ENCODE data around the gene MAP3K4. TPM values are rescaled to one million over a fixed set of nuclear protein-coding genes. Genes with fewer than 3 reads are reported as not detected.

Gene MAP3K4
- total RNA-seq (10 to 100 TPM; 22.7 to 79.2 (median 27.5) TPM), polyA plus RNA-seq (10 to 100 TPM in 1 of 3 donors, 1 to 10 TPM in 2; 4.6 to 12.7 (median 9.0) TPM)

- 0 to 1% methylated on average over 97 of the region's 97 CpGs for WGBS, 2 donors
- peak; percentile 87 for DNase-seq
- TF ChIP-seq POLR2AphosphoS5 (IDR thresholded peaks at IDR 0.05) (peak; percentile 54 to 89 (median 76)), CTCF (IDR thresholded peaks at IDR 0.05) (no peak), POLR2A (IDR thresholded peaks at IDR 0.05) (no peak), EP300 (IDR thresholded peaks at IDR 0.05) (no peak)
- Histone ChIP-seq H3K9me3 (peaks cover 0 to 4% (median 0%) of the 10 kb centered on the region in 4 donors), H3K27me3 (no peaks in the 10 kb centered on the region), H3K27ac (peak within 1 kb of the TSS; percentile 91 to 96 (median 94)), H3K36me3 (no peaks in the 10 kb centered on the region), H3K4me1 (peaks cover 0 to 23% (median 14%) of the 10 kb centered on the region in 4 donors), H3K4me3 (peak within 1 kb of the TSS; percentile 71 to 99 (median 94))
- intact Hi-C loops (cut with DNase I), result loop anchor here (1.0 to 10.0 kb wide), 6 partner anchors 17 to 381 kb away; partner anchors contain the start of gene AGPAT4
These were observed at the start of gene MAP3K4 for GRCh38 chr6:160991406-160992060. Gene MAP3K4 (plus strand): TSS chr6:160991769. CDS start chr6:160991932, 163 bp downstream.

GRCh38 chr6:160943997-160944396 lies 47.6 kb upstream of the MAP3K4 start:
- no peak overlapping the region for H3K27ac ChIP-seq
- no peak overlapping the region for H3K4me3 ChIP-seq
- H3K27me3 ChIP-seq, result no peaks in the 10 kb centered on the region
- H3K4me1 ChIP-seq, result no peaks in the 10 kb centered on the region
- no peaks in the 10 kb centered on the region for H3K9me3 ChIP-seq
- intact Hi-C loops (cut with DNase I), result no loop called here
- DNase-seq, result no peak
- WGBS, 2 donors, result 57 to 73% methylated on average over 2 of the region's 2 CpGs
- H3K36me3 ChIP-seq, result no peaks in the 10 kb centered on the region
- TF ChIP-seq POLR2AphosphoS5 (IDR thresholded peaks at IDR 0.05) (no peak), POLR2A (IDR thresholded peaks at IDR 0.05) (no peak), CTCF (IDR thresholded peaks at IDR 0.05) (no peak), EP300 (IDR thresholded peaks at IDR 0.05) (no peak)

GRCh38 chr6:160945516-160946177 lies 45.9 kb upstream of the MAP3K4 start:
- no peak for DNase-seq
- no peaks in the 10 kb centered on the region for H3K36me3 ChIP-seq
- H3K27ac ChIP-seq, result no peak overlapping the region
- intact Hi-C loops (cut with DNase I), result no loop called here
- no peak overlapping the region for H3K4me3 ChIP-seq
- H3K27me3 ChIP-seq, result no peaks in the 10 kb centered on the region
- WGBS, 2 donors, result 61 to 65% methylated on average over 12 of the region's 12 CpGs
- TF ChIP-seq POLR2A (IDR thresholded peaks at IDR 0.05), result no peak
- TF ChIP-seq CTCF (IDR thresholded peaks at IDR 0.05), result no peak
- TF ChIP-seq EP300 (IDR thresholded peaks at IDR 0.05), result no peak
- TF ChIP-seq POLR2AphosphoS5 (IDR thresholded peaks at IDR 0.05), result no peak
- no peaks in the 10 kb centered on the region for H3K9me3 ChIP-seq
- H3K4me1 ChIP-seq, result peaks cover 0 to 9% (median 2%) of the 10 kb centered on the region in 4 donors

GRCh38 chr6:160949531-160949930 lies 42.0 kb upstream of the MAP3K4 start:
- no peak for DNase-seq
- Histone ChIP-seq H3K27ac (no peak overlapping the region), H3K9me3 (no peaks in the 10 kb centered on the region), H3K4me1 (peaks cover 0 to 12% (median 2%) of the 10 kb centered on the region in 4 donors), H3K27me3 (no peaks in the 10 kb centered on the region), H3K36me3 (no peaks in the 10 kb centered on the region), H3K4me3 (no peak overlapping the region)
- 68 to 70% methylated on average over 2 of the region's 2 CpGs for whole genome bisulfite sequencing, 2 donors
- TF ChIP-seq EP300 (IDR thresholded peaks at IDR 0.05) (no peak), POLR2AphosphoS5 (IDR thresholded peaks at IDR 0.05) (no peak), POLR2A (IDR thresholded peaks at IDR 0.05) (no peak), CTCF (IDR thresholded peaks at IDR 0.05) (no peak)
- intact Hi-C loops (cut with DNase I), result no loop called here

Data from sigmoid colon (tissue), 7 donors.